Measurements from ENCODE around the gene SYTL1. TPM values are rescaled to one million over a fixed set of nuclear protein-coding genes. Genes with fewer than 3 reads are reported as not detected.
A peak's percentile ranks its signal among the peaks of the same experiment; 100 is the strongest.

Gene SYTL1
- total RNA-seq, 1 experiment from 2014 or later: not detected

DNA sequence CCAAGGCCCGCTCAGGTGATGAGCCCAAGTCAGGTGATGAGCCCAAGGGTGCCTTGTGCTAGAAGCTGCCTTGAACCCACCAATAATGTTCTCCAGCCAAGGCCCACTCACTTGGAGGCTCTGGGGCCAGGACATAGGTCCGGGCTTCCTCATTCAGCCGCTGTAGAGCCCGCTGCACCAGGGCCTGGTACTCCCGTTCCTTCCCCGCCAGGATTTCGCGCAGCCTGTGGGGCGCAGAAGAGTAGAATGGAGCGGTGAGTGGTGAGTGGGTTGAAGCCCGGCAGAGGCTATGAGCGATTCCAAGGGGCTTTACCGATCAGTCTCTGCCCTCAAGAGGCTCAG, 14.4 kb downstream of the SYTL1 start:
- in situ Hi-C loops (cut with HindIII; ENCODE audit: low pct_unique_long_range_greater_than_20kb, low sequenced_read_pairs): no loop called here
- no peak for DNase-seq (ENCODE audit: low read depth, low spot score)

DNA sequence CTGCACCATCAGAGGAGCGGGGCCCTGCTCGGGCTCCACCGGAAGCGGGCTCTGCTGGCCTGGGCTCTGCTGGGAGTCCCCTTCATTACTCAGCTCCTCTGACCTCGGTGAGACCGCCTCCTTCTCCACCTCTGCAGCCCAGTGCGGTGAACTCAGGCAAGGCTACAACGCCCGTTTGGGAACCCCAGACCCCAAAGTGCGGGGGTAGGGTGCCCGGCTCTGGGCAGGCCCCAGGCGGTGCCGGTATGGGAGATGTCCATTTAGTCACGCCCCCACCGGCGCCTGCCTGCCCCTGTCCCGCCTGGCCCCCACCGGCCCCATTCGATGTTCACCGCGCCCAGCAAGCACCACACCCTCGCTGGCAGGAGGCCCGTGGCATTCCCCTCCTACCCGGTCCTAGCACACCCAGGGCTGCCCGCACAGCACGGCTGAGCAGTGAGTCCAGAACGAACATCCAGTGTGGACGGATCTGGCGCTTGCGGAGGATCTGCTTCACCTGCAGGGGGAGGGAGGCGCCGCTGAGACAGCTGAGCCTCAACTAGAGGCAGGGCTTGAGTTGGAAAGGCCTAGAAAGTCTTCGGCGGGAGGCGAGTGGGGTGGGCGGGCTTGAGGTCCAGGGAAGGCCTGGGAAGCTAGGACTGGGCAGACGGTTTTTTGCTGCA, 14.9 kb downstream of the SYTL1 start:
- DNase-seq (ENCODE audit: low read depth, low spot score): no peak
- in situ Hi-C loops (cut with HindIII; ENCODE audit: low pct_unique_long_range_greater_than_20kb, low sequenced_read_pairs): no loop called here

DNA sequence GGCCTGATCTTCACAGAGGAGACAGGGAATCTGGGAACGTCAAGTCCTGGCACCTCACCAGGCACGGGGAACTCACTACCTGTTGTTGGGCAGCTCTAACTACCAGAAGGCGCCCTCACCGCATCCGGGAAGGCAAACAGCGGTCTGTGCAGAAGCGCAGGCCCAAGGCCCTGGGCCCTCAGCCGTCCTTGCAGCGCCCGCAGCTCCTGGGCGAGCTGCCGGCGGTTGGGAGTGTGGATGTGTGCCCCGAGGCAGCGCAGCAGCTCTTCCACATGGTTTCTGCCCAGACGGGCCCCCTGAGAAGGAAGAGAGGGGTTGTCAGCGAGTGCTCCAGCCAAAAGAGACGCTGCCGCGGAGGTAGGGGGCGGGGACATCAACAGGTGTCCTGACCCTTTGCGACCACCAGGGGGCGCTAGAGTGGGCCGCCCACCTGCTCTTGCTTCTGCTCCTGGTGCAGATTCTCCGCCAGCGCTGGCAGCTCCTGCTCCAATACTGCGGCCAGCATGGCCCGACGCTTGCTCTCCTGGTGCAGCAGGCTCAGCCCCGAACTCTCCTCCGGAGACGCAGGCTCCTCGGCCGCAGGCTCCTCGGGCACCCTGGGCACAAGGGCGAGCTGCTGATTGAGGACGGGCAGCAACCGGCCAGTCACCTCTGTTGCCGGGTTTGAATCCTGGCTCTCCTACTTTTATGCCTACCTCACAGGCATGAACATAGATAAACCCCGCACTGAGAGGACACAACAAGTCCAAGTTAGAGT, 15.6 kb downstream of the SYTL1 start:
- DNase-seq (ENCODE audit: low read depth, low spot score): peak; percentile 50
- in situ Hi-C loops (cut with HindIII; ENCODE audit: low pct_unique_long_range_greater_than_20kb, low sequenced_read_pairs): no loop called here

DNA sequence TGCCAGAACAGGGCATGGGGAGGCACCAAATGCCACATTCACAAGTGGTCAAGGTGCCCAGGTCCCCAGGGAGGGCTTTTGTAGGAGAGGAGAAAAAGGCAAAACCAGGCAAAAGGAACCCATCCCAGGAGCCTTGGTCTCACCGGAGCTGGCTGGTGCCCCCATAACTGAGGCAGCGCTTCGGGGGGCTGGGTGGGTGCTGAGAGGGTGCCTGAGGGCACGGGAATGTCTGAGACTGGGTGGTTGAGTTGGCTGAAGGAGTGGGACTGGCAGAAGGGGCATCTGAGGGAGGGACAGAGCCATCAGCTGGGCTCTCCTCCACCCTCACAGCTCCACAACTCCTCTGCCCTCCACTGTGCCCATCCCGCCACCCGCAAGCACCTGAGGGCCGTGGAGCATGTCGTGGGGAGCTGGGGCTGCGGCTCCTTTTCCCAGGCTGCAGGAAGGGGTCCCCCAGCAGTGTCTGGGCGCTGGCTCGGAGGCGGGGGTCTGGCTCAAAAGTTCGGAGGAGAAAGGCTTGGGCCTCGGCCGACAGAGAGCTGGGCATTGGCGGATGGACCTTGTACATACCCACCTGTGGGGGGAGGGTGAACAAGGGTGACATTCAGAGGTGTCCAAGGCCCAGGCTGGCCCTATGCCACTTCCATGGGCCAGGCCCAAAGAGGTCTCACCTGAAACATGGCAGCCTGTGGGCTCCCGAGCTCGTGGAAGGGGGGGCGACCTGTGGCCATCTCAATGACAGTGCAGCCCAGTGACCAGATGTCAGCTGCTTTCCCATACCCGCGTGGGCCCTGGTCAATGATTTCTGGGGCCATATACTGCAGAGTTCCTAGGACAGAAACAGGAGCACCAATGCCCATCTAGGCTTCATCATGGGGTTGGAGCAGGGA, 16.5 kb downstream of the SYTL1 start:
- in situ Hi-C loops (cut with HindIII; ENCODE audit: low pct_unique_long_range_greater_than_20kb, low sequenced_read_pairs): no loop called here
- no peak for DNase-seq (ENCODE audit: low read depth, low spot score)

DNA sequence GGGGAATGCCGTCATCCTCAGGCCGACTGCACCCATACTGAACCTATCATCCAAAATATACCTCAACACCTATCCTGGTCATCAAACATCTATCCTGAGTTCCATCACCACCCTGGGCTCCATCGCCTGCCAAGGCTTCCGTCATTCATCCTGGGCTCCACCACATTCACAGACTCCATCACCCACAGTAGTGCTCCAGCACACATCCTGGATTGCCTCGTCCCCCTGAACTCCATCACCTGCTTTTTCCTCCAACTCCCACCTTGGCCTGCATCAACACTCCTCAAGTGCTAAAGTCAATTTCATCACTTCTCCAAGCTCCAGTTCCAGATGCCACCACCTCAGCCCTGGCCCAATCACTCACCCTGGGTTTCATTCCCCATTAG, 17.1 kb downstream of the SYTL1 start:
- in situ Hi-C loops (cut with HindIII; ENCODE audit: low pct_unique_long_range_greater_than_20kb, low sequenced_read_pairs): no loop called here
- DNase-seq (ENCODE audit: low read depth, low spot score): no peak

DNA sequence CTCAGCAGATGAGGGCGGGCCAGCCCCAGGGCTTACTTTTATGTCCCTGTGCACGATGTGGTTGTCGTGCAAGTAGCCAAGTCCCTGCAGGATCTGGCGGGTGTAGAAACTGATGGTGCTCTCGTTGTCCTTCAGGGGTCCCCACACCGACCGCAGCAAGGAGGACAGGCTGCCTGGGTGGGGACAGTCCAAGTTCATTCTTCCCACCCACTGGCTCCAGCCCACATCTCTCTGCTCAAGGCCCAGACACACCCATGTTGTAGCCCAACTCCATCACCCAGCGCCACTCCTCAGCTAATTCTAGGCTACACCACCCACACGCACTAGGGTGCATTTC, 18.0 kb downstream of the SYTL1 start:
- in situ Hi-C loops (cut with HindIII; ENCODE audit: low pct_unique_long_range_greater_than_20kb, low sequenced_read_pairs): no loop called here
- DNase-seq (ENCODE audit: low read depth, low spot score): no peak

DNA sequence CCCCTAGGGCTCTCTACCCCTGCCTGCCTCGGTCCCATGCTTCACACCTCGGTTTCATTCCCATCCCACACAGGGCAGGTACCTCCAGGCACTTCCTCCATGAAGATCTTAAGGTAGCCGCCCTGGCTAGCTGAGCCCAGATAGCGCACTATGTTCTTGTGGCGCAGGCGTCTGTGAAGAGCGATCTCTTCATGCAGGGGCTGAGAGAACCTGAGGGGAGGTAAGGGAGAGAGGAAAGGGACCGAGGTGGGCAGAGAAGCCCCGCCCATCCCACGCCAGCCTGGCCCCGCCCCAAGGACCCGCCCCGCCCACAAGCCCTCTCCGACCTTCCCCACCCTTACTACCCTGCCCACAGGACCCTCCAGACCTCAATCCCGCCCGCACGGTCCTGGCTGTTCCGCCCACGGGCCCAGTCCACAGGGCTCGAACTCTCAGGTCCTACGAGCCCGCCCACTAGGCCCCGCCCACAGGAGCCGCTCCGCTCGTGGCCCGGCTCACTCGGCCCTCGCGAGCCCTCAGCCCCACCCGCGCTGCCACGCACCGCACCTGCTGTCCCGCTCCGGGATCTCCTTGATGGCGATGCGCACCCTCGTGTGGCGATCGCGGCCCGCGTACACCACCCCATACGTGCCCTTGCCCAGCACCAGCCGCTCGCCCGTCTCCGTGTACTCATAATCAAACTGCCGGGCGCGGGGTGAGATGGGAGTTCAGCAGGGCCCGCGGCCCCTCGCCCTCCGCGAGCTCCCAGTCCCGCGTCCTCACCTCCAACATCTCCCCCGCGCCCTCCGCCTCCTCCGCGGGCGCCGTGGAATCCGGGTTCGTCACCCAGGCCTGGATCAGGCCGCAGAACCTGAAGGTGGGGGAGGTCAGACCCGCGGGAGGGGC, 18.6 kb downstream of the SYTL1 start:
- in situ Hi-C loops (cut with HindIII; ENCODE audit: low pct_unique_long_range_greater_than_20kb, low sequenced_read_pairs): no loop called here
- DNase-seq (ENCODE audit: low read depth, low spot score): no peak

DNA sequence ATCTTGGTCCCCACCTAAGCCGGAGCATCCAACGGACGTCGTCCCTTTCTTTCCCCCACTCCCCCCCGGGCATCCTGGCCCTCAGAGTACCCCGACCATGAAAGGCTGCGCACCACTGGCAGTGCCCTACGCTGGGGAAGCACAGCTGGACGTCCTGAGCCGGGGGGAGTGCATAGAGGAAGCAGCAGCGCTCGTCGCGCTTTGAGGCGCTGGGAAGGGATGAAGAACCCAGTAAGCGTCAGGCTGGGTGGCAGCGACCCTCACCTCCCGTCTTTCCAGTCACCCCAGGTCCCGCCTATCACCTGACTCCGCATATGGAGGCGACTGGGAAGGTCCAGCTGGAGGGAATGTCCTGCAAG, 19.2 kb downstream of the SYTL1 start:
- in situ Hi-C loops (cut with HindIII; ENCODE audit: low pct_unique_long_range_greater_than_20kb, low sequenced_read_pairs): no loop called here
- DNase-seq (ENCODE audit: low read depth, low spot score): no peak

DNA sequence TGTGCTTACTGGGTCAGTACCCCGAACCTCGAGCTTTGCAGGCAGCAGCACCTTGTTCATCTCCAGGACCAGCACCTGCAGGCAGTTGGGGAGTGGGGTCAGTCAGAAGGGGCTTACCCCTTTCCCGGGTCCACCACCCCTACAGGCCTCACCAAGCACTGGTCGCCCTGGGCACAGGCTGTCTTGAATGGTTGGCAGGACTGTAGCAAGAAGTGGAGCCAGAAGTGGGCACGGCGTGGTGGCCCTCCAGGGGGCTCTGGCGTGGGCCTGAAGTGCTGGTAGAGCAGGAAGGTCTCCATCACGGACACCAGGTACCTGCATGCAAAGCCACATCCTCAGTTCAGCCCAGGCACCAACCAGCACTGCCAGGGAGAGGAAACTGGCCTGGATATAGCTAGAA, 19.7 kb downstream of the SYTL1 start:
- in situ Hi-C loops (cut with HindIII; ENCODE audit: low pct_unique_long_range_greater_than_20kb, low sequenced_read_pairs): no loop called here
- no peak for DNase-seq (ENCODE audit: low read depth, low spot score)

DNA sequence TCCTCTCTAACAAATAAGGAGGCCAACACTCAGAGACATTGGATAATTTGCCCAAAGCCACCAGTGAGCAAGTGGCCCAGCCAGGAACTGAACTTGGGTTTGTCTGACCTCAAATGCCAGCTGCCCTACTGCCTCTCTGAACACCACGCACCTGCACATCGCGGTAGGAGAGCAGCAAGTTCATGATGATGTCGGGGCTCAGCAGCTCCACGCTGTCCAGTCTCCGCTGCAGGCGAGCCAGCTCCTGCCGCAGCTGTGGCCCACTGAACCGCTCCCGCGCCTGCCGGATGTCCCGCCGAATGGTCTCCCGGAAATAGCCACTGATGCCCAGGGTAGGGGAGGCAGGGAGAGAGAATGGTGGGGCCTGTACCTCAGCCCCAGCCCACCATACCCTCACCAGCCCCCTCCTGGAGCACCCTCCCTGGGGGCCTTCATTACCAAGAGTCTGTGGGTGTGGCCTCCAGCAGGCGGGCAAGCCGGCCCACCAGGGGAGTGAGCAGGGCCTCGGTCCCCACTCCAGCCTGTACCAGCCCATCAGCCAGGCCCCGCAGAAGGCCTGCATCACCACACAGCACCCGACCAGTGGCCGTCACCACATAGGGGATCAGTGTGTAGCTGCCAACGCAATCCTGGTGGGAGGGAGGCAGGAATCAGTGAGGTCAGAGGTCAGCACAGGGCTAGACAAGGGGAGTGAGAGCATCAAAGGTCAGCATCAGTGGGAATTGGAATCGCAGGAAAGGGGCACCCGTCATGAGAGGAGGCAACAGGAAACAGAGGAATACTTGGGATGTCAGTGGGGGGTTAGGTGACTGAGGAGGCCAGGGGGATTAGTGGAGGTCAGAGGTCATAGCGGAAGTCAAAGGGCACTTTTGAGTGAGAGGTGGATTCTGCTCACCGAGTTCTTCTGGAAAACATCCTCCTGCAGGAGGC, 22.2 kb downstream of the SYTL1 start:
- in situ Hi-C loops (cut with HindIII; ENCODE audit: low pct_unique_long_range_greater_than_20kb, low sequenced_read_pairs): no loop called here
- DNase-seq (ENCODE audit: low read depth, low spot score): no peak

DNA sequence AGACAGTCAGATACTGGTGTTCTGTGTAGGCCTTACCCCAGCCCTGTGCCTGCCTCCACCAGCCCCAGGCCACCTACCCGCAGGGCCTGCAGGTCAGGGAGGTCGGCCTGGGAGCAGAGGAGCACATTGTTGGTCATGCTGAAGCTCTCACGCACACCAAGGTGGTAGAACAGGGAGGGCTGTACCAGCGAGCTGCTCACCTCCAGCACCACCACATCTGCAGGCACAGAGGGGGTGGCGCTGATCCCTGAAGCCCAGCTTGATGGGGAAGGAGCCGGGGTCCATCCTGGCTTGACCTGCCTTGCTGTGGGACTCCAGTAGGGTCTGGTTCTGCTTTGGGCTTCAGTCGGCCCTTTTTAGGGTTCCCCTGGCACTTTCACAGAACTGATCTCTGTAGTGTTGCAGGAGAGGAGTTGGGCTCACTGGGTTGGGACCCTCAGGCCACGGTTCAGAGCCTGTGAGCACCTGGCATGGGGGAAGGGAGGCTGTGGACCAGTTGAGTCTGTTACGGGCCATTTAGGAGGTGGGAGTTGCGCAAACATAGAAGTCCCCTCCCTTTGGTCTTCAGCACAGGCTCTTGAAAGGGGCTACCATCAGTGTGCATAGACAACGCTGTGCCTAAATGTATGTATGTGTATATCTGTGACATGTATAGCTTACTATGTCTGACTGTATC, 23.0 kb downstream of the SYTL1 start:
- no peak for DNase-seq (ENCODE audit: low read depth, low spot score)
- in situ Hi-C loops (cut with HindIII; ENCODE audit: low pct_unique_long_range_greater_than_20kb, low sequenced_read_pairs): no loop called here

DNA sequence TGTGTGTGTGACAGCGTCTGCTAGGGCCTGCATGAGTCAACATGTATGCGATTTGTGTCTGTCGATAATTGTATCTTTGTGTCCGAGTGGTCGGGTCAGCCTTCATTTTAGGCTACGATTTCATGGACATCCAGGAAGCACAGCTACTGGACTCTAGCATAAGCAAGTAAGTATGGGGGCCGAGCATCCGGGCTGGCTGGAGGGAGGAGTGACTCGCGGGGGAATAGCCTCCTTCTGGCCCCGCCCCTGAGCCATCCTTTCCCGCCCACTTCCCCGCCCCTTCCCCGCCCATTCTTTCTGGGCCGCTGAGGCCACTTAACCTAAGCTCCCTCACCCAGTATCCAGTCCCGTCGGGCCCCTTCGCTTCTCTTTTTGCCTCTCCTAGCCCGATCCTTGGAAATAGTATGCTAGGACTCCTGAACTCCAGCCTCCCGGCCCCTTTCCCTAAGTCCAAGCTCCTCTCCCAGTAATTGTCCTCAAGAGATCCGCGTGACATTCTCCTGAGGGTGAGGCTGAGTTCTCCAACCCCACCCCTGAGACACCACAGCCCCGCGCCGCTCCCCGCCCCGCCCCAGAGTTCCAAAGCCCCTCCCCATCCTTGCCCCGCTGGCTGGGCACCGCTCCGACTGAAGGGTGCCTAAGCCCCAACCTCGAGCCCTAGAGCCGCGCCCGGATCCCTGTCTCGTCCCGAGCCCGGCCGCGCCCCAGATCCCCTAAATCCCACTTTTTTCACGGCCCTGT, 23.7 kb downstream of the SYTL1 start:
- peak; percentile 90 for DNase-seq (ENCODE audit: low read depth, low spot score)
- in situ Hi-C loops (cut with HindIII; ENCODE audit: low pct_unique_long_range_greater_than_20kb, low sequenced_read_pairs): no loop called here

DNA sequence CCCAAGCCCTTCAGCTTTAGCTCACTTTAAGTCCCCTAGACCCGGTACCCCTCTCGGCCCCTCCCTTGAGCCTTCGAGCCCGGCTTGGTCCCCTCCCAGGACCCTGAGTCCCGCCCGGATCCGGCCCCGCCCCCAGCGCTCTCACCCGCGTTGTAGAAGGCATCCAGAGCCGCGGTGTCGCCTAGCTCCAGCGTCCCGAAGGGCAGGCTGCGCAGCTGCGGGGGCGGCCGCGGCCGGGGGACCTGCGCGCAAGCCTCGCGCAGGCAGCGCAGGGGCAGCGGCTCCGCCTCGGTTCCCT, 24.2 kb downstream of the SYTL1 start:
- in situ Hi-C loops (cut with HindIII; ENCODE audit: low pct_unique_long_range_greater_than_20kb, low sequenced_read_pairs): no loop called here

DNA sequence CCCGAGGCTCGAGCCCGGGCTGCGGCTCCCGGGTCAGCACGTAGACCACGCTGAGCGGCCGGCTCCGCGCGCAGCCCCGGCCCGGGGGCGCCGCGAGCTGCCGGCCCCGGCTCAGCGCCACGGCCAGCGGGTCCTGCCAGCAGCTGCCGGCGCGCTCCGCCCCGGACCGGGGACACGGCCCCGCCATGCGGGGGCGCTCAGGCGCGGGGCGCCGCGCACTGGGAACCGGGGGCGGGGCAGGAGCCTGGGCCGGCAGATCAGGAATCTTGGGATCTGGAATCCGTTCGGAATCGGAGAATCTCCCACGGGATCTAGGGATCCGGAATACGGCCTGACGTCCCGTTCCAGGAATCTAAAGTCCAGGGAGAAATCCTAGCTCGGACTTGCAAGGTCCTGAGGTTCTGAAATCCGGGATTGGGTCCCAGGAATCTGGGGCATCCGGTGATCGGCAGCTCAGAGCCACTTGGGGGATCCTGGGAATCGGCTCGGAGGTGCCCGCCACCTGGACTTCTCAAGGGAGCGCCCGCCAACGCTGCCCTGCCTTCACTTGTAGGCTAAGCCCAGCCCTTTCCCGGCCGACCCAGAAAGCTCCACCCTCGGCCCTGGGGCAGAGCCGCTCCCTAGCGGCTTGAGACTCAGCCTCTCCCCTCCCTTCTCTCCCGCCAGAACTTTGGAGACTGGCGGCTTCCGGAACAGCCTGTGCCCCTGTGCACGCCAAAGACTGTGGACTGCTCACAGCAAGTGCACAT, 24.8 kb downstream of the SYTL1 start, which contains the start of gene MAP3K6:
Gene MAP3K6 (minus strand): TSS at position 551 of the 749 bp plus-strand sequence. CDS start 364 bp downstream, at position 187.
- in situ Hi-C loops (cut with HindIII; ENCODE audit: low pct_unique_long_range_greater_than_20kb, low sequenced_read_pairs): no loop called here
- DNase-seq (ENCODE audit: low read depth, low spot score): peak; percentile 80

More for the DNA sequence above, 24.2 kb downstream of the SYTL1 start:
- peak; percentile 69 for DNase-seq (ENCODE audit: low read depth, low spot score)

DNA sequence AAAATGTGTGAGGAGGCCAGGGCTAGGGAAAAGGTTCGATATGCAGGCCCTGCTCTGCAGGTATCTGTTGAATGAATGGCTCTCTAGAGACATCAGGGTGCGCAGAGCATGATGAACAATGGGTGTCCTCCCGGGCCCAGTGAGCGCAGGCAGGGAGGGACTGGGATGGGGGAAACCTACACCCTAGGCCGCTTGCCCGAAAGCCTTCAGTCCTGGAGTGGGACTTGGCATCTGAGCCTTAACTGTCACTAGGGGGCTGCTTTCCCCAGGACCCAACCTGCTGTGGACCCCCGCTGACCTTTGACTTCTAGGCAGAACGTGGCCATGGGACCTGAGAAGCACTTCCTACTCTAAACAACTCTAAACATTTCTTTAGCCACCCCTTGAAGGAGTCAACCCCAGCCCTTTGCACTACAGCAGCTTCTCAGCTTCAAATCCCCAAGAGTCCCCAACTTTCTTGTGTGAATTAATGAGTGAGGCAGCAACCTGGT, 25.4 kb downstream of the SYTL1 start:
- in situ Hi-C loops (cut with HindIII; ENCODE audit: low pct_unique_long_range_greater_than_20kb, low sequenced_read_pairs): no loop called here
- no peak for DNase-seq (ENCODE audit: low read depth, low spot score)
